Ascending aorta (tissue), 2 donors: ENCODE data around the gene LRP1-AS. TPM values are rescaled to one million over a fixed set of nuclear protein-coding genes. Genes with fewer than 3 reads are reported as not detected.

ENCODE experiments used
- DNase-seq, 2 donors: peaks; one replicate each; pipeline ENCODE4 v3.0.0-alpha.2; 2019; ENCODE audit warnings: low spot score in 2 of 2
- H3K27ac ChIP-seq, 2 donors: fragments of 200-600 bp; sonication (generic); one replicate each; pipeline ENCODE4 v1.5.1; 2016 to 2017; ENCODE audit warnings: mild to moderate bottlenecking in 1 of 2
- H3K27me3 ChIP-seq: fragments of 200-600 bp; sonication (generic); one replicate; pipeline ENCODE4 v1.5.1; 2017
- H3K36me3 ChIP-seq, 2 donors: fragments of 200-600 bp; sonication (generic); one replicate each; pipeline ENCODE4 v1.5.1; 2016
- H3K4me1 ChIP-seq, 2 donors: fragments of 200-600 bp; sonication (generic); one replicate each; pipeline ENCODE4 v1.5.1; 2016 to 2017; ENCODE audit warnings: mild to moderate bottlenecking in 1 of 2
- H3K4me3 ChIP-seq, 2 donors: fragments of 200-600 bp; sonication (generic); one replicate each; pipeline ENCODE4 v1.5.1; 2016 to 2017; ENCODE audit warnings: mild to moderate bottlenecking in 1 of 2
- H3K9me3 ChIP-seq, 2 donors: fragments of 200-600 bp; sonication (generic); one replicate each; pipeline ENCODE4 v1.5.1; 2016
- CTCF ChIP-seq, 3 experiments: fragments of 200-600 bp in 2 of 3; fragments of 450-650 bp in 1 of 3; sonication (generic) in 2 of 3; IDR thresholded peaks; one replicate each; pipeline ENCODE4 v1.5.1; 2016 to 2019; ENCODE audit warnings: antibody characterized with exemption in 3 of 3, mild to moderate bottlenecking in 1 of 3, moderate library complexity in 1 of 3
- intact Hi-C: fragments of 100-400 bp; cut with DNase I; formaldehyde crosslinking; loops from one replicate; pipeline ENCODE4 v1.15.1; 2023
- total RNA-seq: library from RNA; depleted of rRNA; stranded (reverse); fragments of >200 nt; gene quantifications from one replicate; pipeline ENCODE4 v1.1.0, GENCODE V29; 2016

Gene LRP1-AS
- total RNA-seq, 1 donor from 2014 or later, result not detected

DNA sequence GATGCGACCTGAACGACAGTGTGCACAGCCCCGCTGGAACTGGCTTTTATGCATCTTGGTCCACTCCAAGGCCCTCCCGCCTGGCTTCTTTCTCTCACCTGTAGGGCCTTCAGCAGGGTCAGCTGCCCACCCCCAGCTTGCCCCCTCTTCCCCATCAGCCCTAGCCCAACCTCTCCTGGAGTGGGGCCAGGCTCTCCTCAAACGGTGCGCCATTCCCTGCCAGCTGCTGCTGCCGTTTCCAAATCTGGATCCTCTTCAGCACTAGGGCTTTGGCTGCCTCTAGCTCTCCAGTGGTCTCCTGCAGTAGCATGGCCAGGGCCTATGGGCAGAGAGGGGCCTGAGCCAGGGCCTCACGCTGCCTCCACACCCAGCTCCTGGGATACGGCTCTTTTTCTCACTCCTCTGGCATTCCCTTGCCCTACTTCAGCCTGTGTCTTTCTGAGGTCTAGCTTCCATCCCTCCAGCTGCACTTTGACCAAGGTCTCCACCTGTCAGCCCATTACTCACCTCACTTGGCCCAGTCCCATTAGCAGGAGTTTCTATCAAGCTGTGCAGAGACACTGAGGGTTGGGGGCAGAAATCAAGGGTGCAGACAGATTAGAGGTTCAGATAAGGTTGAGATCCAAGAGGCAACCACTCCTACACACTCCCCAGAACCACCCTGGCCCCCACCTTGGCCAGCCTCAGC lies 41.3 kb downstream of the LRP1-AS start:
- peaks cover 51 to 67% of the 10 kb centered on the region in 2 donors for H3K36me3 ChIP-seq
- no peak overlapping the region for H3K4me3 ChIP-seq
- H3K4me1 ChIP-seq, result peaks cover 4 to 12% of the 10 kb centered on the region in 2 donors
- TF ChIP-seq CTCF (IDR thresholded peaks at IDR 0.05), result no peak
- H3K27ac ChIP-seq, result peak overlapping the region in 1 of 2 donors; percentile 29
- no peaks in the 10 kb centered on the region for H3K27me3 ChIP-seq
- intact Hi-C loops, result no loop called here
- DNase-seq, result peak in 1 of 2 donors; percentile 50
- no peaks in the 10 kb centered on the region for H3K9me3 ChIP-seq

DNA sequence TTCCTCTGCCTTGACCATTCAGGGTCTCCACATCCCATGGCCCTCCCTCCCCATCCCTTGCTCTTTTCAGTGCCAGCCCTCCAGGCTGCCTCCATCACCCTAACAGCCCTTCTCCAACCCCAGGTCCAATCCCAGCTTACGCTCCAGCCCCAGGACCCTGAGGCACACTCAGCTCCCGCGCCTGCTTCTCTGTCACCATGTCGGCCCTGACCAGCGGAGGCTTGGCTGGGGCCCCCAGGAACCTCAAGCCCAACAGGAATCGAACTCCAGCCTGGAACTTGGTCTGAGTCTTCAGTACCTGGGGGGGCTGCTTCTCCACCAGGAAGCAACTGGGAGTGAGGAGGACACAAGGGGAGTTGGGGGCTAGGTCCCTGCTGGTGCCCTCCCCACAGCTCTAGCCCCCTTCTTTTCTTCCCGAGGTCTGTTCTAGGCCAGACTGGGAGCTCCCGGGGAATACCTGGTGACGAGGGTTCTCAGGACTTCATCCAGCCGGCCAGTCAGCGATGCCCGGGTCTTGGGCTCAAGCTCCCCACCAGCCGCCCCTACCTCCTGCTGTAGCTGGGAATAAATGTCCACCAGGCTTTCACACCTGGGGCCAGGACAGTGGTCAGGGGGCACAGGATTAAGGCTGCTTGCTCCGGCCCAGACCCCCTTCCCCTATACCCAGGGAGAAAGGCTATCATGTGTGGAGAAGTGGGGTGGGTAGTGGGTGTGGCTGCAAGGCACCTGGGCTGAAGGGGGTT lies 42.2 kb downstream of the LRP1-AS start:
- peaks cover 54 to 75% of the 10 kb centered on the region in 2 donors for H3K36me3 ChIP-seq
- TF ChIP-seq CTCF (IDR thresholded peaks at IDR 0.05), result no peak
- H3K27ac ChIP-seq, result no peak overlapping the region
- no peak overlapping the region for H3K4me3 ChIP-seq
- H3K9me3 ChIP-seq, result no peaks in the 10 kb centered on the region
- no peaks in the 10 kb centered on the region for H3K27me3 ChIP-seq
- intact Hi-C loops, result no loop called here
- peak in 1 of 2 donors; percentile 59 for DNase-seq
- H3K4me1 ChIP-seq, result peaks cover 4 to 12% of the 10 kb centered on the region in 2 donors

DNA sequence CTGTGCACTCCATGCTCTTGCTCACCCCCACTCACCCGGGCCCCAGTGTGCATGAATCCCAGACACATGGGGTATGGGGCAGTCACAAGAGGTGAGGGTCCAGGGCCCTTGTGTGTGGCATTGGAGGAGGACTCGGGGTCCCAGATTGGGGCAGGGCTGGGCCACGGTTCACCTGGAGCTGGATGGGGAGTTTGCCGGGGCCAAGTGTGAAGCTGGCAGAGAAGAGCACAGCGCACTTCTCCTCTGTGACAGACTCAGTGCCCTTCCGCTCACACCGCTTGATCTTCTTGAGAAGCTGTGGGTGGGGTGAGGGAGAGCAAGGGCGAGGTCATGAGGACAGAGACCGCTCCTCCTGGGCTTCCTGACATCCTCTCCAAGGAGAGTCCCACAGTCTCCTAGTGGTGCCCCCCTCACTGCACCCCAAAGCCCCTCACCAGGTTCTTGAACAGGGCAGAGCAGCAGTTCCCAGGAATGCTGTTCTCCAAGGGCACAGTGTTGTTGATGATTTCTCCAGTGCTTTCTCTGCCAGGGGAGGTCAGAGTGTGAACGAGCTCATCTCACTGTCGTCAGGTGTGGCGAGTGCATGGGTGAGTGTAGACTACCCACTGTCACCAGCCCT lies 43.0 kb downstream of the LRP1-AS start:
- H3K4me3 ChIP-seq, result no peak overlapping the region
- peaks cover under 1 to 8% of the 10 kb centered on the region in 2 donors for H3K4me1 ChIP-seq
- no peak overlapping the region for H3K27ac ChIP-seq
- H3K9me3 ChIP-seq, result no peaks in the 10 kb centered on the region
- no peak for DNase-seq
- intact Hi-C loops, result no loop called here
- no peak for TF ChIP-seq CTCF (IDR thresholded peaks at IDR 0.05)
- H3K27me3 ChIP-seq, result no peaks in the 10 kb centered on the region
- peaks cover 60 to 82% of the 10 kb centered on the region in 2 donors for H3K36me3 ChIP-seq

DNA sequence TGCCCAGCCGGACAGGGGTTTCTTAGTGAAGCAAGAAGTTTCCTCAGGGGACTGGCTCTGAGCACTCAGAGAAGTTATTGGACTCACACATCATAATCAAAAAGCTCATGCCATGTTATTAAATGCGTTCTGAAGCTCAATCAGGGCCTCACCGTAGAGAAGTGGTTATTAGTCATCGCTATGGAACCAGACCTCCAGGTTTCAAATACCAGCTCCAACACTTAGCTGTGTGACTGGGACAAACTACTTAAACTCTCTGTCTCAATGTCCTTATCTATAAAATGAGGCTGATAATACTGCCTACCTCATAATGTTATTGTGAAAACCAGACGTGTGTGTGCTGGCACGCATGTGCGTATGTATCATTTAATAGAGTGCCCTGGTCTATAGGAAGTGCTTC lies 43.6 kb downstream of the LRP1-AS start:
- TF ChIP-seq CTCF (IDR thresholded peaks at IDR 0.05), result no peak
- no peaks in the 10 kb centered on the region for H3K9me3 ChIP-seq
- peaks cover 65 to 88% of the 10 kb centered on the region in 2 donors for H3K36me3 ChIP-seq
- H3K4me3 ChIP-seq, result no peak overlapping the region
- intact Hi-C loops, result no loop called here
- H3K27me3 ChIP-seq, result no peaks in the 10 kb centered on the region
- DNase-seq, result no peak
- peaks cover 0 to 2% of the 10 kb centered on the region in 2 donors for H3K4me1 ChIP-seq
- H3K27ac ChIP-seq, result no peak overlapping the region

DNA sequence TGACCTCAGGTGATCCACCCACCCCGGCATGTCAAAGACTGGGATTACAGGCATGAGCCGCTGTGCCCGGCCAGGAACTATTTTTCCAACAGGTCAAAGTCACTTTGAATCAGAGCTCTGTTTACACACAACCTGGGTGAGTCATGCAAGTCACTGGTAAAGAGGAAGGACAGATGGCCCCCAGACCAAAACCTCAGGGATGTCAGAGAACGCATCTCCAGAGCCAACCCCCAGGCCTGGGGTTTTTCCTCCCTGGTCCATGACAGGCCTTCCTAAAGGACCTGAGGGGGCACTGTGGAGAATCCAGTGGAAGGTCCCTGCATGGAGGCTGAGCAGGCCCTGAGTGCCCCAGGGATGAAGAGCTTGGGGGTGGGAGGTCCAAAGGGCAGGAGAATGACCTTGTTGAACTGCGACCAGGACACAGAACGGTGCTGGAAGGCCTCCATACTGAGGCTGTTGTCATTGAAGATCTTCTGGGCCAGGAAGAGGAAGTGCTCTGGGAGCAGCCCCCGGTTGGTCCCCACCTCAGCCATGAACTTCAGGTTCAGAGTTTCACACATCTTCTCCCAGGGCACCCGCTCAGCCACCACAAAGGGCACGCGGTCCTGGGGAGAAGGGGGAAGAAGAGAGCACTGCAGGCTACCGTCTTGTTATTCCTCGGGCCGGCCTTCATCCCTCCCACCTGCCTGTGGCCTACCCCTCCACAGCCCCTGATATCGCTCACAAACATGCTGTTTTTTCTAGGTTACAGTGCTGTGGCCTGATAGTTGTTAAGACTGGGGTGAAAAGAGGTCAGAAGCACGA lies 45.3 kb downstream of the LRP1-AS start:
- TF ChIP-seq CTCF (IDR thresholded peaks at IDR 0.05), result no peak
- no peak overlapping the region for H3K27ac ChIP-seq
- no peaks in the 10 kb centered on the region for H3K4me1 ChIP-seq
- no peaks in the 10 kb centered on the region for H3K9me3 ChIP-seq
- H3K27me3 ChIP-seq, result no peaks in the 10 kb centered on the region
- H3K4me3 ChIP-seq, result no peak overlapping the region
- DNase-seq, result peak in 1 of 2 donors; percentile 58
- H3K36me3 ChIP-seq, result peaks cover 70 to 93% of the 10 kb centered on the region in 2 donors
- intact Hi-C loops, result no loop called here
